ENCODE measurements around the gene COQ7.

DNA sequence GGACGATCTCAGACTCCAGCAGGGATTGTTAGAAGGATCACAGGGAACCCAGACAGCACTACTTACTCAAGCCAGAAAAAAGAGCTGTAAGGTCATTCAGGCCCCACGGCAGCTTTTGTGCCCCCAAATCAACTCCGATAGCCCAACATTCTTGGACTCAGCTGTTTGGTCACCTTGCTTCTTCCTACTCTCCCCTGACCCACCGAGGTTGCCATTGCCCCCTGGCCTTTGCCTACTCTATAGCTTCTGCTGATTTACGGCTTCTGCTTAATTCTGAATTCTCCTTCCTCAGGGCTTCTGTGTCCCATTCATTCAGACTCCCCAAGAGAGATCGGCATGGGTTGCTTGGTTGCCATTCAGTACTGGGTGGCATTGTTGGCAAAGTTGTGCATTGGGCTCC, 37.7 kb downstream of the COQ7 start:
- TF ChIP-seq, protein P1, sequence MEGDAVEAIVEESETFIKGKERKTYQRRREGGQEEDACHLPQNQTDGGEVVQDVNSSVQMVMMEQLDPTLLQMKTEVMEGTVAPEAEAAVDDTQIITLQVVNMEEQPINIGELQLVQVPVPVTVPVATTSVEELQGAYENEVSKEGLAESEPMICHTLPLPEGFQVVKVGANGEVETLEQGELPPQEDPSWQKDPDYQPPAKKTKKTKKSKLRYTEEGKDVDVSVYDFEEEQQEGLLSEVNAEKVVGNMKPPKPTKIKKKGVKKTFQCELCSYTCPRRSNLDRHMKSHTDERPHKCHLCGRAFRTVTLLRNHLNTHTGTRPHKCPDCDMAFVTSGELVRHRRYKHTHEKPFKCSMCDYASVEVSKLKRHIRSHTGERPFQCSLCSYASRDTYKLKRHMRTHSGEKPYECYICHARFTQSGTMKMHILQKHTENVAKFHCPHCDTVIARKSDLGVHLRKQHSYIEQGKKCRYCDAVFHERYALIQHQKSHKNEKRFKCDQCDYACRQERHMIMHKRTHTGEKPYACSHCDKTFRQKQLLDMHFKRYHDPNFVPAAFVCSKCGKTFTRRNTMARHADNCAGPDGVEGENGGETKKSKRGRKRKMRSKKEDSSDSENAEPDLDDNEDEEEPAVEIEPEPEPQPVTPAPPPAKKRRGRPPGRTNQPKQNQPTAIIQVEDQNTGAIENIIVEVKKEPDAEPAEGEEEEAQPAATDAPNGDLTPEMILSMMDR (IDR thresholded peaks at IDR 0.05; ENCODE audit: low read length) = no peak
- no peak for TF ChIP-seq EZH2 (IDR thresholded peaks at IDR 0.05; ENCODE audit: borderline replicate concordance, low read length)

Measured in OCI-LY1 (cell line).